ENCODE data around the gene HOXC12.

DNA sequence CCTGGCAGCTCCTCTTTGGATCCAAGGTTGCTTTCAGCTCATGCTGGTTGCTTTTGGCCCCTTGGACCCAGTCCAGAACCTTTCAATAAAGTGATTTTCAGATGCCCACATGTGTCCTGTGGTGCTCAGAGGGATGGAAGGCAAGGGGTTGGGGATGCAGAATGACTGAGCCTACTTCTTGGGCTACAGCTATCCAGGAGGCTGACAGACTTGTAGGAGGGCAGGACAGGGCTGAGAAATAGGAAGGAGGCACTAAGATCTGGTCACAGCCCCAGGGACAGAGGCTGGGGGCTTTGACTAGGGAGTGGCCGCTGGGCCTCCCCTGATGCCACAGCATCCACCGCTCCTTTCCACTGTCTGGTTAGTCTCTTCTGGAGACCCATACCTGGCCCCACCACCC lies 17.0 kb downstream of the HOXC12 start:
- TF ChIP-seq RFX5 (IDR thresholded peaks at IDR 0.05; ENCODE audit: borderline replicate concordance, low read depth, low read length) (no peak), SUZ12 (IDR thresholded peaks at IDR 0.05; ENCODE audit: low read length) (no peak; the same call in 1 of the 2 replicates), EZH2 (IDR thresholded peaks at IDR 0.05; ENCODE audit: low read depth, low read length, severe bottlenecking) (peak; percentile 57), POLR2A (IDR thresholded peaks at IDR 0.05; ENCODE audit: control extremely low read depth in 1 of 2, low read depth in 2 of 2, low read length in 2 of 2) (no peak), BRCA1 (IDR thresholded peaks at IDR 0.05; ENCODE audit: low read depth, low read length) (no peak), POLR2AphosphoS5 (IDR thresholded peaks at IDR 0.05; ENCODE audit: low read depth, low read length) (no peak), SP4 (IDR thresholded peaks at IDR 0.05; ENCODE audit: low read length) (no peak), ZNF274 (IDR thresholded peaks at IDR 0.05; ENCODE audit: borderline replicate concordance, extremely low read depth, low read length) (no peak), PHF8 (conservative IDR thresholded peaks at IDR 0.05; ENCODE audit: low read depth, low read length) (no peak), SP1 (IDR thresholded peaks at IDR 0.05; ENCODE audit: low read depth, low read length) (no peak)
- TF ChIP-seq, protein P1, sequence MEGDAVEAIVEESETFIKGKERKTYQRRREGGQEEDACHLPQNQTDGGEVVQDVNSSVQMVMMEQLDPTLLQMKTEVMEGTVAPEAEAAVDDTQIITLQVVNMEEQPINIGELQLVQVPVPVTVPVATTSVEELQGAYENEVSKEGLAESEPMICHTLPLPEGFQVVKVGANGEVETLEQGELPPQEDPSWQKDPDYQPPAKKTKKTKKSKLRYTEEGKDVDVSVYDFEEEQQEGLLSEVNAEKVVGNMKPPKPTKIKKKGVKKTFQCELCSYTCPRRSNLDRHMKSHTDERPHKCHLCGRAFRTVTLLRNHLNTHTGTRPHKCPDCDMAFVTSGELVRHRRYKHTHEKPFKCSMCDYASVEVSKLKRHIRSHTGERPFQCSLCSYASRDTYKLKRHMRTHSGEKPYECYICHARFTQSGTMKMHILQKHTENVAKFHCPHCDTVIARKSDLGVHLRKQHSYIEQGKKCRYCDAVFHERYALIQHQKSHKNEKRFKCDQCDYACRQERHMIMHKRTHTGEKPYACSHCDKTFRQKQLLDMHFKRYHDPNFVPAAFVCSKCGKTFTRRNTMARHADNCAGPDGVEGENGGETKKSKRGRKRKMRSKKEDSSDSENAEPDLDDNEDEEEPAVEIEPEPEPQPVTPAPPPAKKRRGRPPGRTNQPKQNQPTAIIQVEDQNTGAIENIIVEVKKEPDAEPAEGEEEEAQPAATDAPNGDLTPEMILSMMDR (IDR thresholded peaks at IDR 0.05; ENCODE audit: control extremely low read depth in 1 of 3, insufficient read depth in 1 of 3, low read depth in 1 of 3, low read length in 3 of 3), result no peak
- TF ChIP-seq, protein P2, sequence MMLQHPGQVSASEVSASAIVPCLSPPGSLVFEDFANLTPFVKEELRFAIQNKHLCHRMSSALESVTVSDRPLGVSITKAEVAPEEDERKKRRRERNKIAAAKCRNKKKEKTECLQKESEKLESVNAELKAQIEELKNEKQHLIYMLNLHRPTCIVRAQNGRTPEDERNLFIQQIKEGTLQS (IDR thresholded peaks at IDR 0.05; ENCODE audit: insufficient read depth, low read depth, low read length), result no peak

Data from H1 (cell line).